Caki2 (cell line): Measurements from ENCODE around the gene RNF123. TPM values are rescaled to one million over a fixed set of nuclear protein-coding genes. Genes with fewer than 3 reads are reported as not detected.
"Not testable (repeated sequence)": the region's sequence is repeated elsewhere in the genome, so short reads cannot be mapped to it uniquely, and the experiment has no call there.

Source experiments
- DNase-seq: peaks from one replicate; pipeline ENCODE4 v3.0.0-alpha.2; 2015; ENCODE audit warnings: low read depth
- in situ Hi-C: cut with HindIII; loops from 2 replicates; pipeline ENCODE4 v1.10.0; 2016; ENCODE audit warnings: low sequenced_read_pairs, low pct_unique_long_range_greater_than_20kb, mixed read lengths
- total RNA-seq: library from RNA; depleted of rRNA; stranded (reverse); fragments of >200 nt; shearing (Covaris generic); gene quantifications from 2 replicates; pipeline ENCODE4 v1.2.3, GENCODE V29; 2014; ENCODE audit warnings: low replicate concordance

RNF123 gene
- total RNA-seq, 1 experiment from 2014 or later, result 14.6 TPM

DNA sequence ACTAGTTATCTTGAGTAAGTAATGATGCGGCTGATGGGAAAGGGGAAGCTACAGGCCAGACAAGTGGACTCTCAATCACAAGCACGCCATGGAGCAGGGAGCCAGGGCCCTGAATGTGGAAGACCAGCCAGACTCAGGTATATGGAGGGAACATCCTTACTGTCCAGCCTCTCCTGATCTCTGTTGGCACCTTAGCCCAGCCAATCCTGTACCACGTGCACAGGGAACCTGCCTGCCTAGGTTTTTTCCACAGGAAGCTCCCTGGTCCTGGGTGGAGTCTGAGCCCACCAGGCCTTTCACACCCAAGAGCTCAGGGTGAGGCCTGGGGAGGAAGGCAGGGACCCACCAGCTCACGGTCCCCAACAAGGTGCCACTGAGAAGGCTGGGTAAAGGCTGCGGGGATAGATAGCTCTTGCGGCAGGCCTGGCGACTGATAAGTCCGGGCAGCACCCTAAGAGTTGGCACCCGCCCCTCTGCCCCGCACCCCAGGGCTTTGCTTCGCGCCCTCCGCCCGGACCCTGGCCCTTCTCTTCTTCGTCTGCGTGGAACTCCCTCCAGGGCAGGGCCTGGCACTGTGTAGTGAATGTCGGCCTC, 16.1 kb upstream of the RNF123 start:
- in situ Hi-C loops, result no loop called here
- peak; percentile 54 for DNase-seq

DNA sequence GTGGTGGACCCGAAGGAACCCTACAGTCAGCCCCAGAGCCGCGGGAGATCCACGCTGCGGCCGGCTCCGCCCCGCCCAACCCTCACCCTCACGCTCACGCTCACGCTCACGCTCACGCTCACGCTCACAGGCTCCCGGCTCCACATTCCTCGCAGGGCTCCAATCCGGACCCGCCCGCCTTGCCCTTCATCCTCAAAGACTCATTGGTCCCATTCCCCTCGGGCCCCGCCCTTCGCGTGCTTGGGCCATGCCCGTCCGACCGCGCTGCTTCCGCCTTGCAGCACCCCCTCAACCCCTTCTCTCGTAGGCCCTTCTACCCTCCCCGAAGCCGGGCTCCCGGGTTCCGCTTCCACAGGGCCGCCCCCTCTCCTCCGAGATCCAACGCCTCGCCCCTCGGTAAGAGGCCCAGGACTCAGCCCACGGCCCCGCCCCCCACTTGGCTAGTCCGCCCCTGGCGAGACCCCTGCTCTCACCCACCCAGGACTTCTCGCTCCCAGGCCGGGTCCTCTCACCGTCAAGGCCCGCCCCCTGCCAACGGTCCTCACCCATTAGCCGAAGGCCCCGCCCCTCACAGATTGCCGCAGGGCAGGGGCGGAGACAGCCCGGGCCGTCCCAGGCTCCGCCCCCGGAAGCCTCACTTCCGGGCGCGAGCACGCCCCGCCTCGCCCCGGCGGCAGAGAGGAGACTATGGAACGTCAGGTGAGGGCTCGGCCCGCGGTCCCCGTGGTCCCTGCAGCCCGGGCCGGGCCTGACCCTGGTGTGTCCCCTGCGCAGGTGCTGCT, 15.5 kb upstream of the RNF123 start, which contains the start of gene APEH:
Gene APEH, plus strand, starts transcription at position 637 of the 782 bp plus-strand sequence. Its CDS starts 51 bp downstream, at position 688.
- in situ Hi-C loops, result no loop called here
- peak; percentile 93 for DNase-seq

DNA sequence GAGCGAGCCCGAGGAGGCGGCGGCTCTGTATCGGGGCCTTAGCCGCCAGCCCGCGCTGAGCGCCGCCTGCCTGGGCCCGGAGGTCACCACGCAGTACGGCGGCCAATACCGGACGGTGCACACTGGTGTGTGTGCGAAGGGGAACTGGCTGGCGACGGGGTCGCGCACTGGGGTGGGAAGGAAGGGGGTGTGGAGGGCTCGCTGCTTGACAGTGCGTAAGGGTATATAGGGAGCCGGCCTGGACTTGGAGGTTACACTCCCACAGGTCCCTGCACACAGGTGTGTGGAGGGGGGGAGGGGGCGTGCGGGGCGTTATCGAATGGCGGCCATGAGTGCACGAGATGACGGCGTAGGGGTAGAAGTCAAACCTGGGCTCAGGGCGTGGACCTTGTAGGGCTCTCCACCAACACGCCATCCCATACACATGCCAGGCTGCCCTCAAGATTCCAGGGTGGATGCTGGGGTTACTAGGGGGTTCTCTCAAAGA, 14.8 kb upstream of the RNF123 start:
- in situ Hi-C loops, result no loop called here

DNA sequence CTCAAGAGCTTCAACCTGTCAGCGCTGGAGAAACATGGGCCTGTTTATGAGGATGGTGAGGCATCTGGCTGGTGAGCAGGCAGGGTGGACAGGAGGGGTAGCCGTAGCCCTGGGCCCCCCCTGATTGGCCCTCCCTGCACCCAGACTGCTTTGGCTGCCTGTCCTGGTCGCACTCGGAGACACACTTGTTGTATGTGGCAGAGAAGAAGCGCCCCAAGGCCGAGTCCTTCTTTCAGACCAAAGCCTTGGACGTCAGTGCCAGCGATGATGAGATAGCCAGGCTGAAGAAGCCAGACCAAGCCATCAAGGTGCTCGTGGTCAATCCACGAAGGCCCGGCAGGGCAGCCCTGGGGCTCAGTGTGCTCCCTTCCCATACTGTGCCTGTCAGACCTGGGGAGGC, 13.4 kb upstream of the RNF123 start:
- in situ Hi-C loops, result no loop called here
- DNase-seq, result no peak

More for the DNA sequence above, 14.8 kb upstream of the RNF123 start:
- no peak for DNase-seq

DNA sequence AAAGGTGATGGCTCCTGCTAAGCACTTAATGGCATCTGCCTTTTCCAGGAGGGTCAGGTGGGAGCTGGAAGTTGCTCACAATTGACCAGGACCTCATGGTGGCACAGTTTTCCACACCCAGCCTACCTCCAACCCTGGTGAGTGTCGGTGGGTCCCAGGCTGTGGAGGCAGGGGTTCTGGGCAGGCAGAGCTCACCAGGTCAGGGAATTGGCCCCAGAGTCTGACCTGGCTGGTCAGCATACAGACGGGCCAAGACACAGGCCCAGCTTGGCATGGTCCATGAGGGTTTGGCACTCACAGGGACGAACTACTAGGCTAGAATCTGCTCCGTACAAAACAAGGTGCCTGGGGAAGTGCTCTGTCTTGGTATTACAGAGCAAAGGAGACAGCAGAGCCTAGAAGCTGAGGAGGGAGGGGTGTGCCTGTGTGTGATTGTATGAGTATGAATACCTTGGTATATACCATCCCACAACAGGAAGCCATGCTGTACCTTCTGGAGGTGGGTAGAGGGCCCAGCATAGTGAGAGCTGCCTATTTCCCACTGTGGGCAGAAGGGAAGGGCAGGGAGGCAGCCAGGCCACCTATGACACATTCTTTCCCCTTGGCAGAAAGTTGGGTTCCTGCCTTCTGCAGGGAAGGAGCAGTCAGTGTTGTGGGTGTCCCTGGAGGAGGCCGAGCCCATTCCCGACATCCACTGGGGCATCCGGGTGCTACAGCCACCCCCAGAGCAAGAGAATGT, 8.7 kb upstream of the RNF123 start:
- in situ Hi-C loops, result no loop called here

DNA sequence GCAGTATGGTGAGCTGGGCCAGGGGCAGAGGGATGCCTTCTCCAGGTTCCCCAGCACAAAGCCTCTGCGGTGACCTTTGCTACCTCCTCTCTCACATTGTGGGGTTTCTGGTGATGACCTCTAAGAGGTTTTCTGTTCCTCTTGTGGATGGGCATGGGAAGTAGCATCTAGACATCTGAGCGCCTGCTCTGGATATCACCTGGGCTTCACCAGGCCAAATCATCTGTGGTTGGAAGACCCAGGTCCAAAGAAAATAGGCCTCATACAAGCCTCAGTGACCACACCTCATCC, 8.2 kb upstream of the RNF123 start:
- no peak for DNase-seq
- in situ Hi-C loops, result no loop called here

More for the DNA sequence above, 8.7 kb upstream of the RNF123 start:
- no peak for DNase-seq

DNA sequence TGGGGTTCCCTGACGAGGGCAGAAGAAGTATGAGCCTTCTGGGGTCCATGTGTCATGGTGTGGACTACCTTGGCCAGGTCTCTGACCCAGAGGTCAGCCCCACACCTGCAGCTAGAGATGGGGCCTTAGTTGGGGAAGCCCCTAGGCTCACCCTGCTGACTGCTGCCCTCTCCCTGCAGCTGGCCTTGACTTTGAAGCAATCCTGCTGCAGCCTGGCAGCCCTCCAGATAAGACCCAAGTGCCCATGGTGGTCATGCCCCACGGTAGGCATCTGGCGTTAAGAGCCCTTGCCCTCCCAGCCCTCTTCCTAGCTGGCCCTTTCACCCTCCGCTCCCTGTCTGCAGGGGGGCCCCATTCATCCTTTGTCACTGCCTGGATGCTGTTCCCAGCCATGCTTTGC, 7.8 kb upstream of the RNF123 start:
- DNase-seq, result no peak
- in situ Hi-C loops, result no loop called here

DNA sequence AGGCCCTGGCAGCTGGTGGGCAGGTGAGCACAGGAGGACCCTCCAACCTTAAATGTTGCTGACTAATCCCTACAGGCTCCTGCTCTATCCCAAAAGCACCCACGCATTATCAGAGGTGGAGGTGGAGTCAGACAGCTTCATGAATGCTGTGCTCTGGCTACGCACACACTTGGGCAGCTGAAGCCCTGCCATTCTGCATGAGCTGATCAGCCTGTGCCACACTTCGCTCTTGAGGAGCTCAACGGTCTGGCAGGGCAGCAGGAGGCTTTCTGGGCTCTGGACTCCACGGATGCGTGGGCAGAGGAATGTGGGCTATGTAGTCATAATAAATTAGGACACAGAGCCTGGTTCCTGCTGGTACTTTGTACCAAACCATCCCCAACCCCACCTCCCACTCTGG, 6.2 kb upstream of the RNF123 start:
- DNase-seq, result no peak
- in situ Hi-C loops, result no loop called here

DNA sequence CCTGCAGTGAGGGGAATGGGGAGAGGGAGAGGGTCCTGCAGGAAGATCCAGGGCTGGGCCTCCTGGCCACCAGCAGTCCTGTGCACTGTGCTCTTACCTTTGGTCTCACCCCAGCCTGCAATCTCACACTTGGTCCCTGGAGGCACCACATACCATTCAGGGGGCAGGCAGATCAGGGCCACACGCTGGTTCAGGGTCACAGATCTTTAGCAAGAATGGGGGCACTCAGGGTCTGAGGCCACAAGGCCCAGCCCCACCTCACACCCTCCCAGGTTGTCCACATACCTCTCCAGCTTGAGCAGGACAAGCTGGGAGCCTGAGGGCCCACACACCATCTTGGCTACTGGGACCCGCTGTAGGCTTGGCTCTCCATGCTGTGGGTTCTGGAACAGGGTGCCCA, 4.9 kb upstream of the RNF123 start:
- in situ Hi-C loops, DNase-seq: not testable (repeated sequence)

DNA sequence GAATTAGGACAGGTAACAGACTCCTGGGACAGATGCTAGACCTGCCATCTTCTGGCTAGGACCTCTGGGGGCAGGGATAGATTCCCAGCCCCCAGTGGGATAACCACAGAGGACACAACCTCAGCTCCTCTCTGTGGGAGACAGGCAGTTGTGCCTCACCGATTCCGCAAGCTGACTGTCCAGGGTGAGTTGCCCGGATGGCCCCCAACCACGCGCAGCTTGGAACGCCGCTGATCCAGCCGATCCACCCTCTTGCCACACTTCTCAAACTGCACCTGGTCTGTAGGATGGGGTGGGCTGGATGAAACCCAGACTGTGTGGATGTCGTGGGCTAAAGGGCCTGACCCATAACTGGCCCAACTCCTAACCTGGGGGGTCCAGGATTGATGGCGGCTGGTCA, 4.3 kb upstream of the RNF123 start:
- in situ Hi-C loops, DNase-seq: not testable (repeated sequence)

DNA sequence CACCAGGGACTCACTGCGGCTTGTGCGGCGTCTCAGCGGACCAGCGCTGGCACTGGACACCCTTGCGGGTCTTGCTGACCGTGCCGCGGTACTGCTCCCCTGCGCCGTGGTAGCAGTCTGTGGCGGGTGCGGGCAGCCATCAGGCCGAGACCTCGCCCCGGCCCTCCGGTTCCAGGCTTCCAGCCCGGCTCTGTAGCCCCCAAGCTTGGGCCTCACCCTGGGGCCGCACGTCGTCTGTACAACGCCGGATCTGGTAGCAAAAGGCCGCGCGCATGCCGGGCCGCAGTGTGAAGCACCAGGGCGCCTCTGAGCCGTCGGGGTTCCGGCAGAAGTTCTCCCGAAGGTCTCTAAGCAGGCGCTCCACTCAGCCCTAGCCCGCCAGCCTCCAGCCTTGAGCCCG, 3.5 kb upstream of the RNF123 start:
- in situ Hi-C loops, DNase-seq: not testable (repeated sequence)

DNA sequence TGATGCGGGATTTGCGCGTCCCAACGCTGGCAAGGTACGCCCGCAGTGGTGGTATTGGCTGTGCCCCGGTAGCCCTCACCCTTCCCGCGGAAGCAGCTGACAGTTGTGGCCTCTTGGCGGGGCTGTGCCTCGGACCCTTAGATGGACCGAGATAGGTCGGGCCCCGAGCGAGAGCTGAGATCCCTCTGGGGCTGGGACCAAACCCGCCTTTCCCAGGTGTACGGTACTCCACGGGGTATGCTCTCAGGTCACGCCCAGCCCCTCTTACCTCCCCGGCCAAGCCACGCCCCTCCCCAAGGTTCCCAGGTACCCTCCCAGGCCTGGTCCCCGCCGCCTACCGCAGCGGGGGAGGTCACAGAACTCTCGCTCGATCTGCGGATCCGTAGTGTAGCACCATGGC, 3.0 kb upstream of the RNF123 start:
- DNase-seq, in situ Hi-C loops: not testable (repeated sequence)

DNA sequence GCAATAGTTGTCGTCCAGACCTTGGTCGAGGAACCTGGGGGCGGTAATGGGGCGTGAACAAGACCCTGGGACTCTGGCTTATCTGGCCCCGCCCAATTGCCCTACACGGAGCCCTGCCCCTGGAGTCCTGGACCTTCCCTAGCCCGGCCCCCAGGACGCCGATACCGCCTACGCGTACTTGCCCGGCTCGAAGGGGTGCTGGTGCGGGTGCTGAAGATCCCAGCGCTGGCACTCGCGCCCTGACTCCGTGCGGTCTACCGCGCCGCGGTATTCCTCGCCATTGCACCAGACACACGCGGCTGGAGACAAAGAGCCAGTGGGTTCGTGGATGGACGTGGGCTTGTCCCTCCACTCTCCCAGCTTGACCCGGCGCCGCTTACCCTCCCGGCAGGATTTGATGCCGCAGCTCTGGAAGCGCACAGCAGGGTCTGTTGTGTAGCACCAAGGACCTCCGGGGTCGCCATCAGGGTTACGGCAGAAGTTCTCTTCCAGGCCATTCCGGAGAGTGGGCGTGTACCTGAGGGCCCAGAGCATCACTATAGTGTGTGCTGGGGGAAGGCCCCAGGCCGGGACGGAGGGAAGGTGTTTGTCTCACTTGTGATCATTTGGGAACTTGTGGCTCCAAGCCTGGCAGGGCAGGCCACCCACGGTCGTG, 2.5 kb upstream of the RNF123 start:
- DNase-seq, in situ Hi-C loops: not testable (repeated sequence)

DNA sequence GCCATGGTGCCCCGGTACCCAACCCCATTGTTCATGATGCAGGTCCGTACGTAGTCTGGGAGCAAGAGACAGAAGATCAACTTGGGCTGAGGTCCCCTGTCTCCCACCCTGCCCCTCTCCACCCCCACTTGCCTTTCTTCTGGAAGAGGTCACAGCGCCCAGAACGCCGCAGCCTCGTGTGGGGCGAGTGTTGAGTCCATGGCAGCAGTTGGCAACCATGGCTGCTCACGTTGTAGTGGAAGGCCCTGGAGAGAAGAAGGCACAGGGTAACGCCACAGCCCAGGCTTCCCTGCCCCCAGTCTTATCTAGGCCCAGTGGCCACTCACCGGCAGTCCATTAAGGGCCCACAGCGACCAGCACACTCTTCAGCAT, 1.9 kb upstream of the RNF123 start:
- DNase-seq, in situ Hi-C loops: not testable (repeated sequence)

DNA sequence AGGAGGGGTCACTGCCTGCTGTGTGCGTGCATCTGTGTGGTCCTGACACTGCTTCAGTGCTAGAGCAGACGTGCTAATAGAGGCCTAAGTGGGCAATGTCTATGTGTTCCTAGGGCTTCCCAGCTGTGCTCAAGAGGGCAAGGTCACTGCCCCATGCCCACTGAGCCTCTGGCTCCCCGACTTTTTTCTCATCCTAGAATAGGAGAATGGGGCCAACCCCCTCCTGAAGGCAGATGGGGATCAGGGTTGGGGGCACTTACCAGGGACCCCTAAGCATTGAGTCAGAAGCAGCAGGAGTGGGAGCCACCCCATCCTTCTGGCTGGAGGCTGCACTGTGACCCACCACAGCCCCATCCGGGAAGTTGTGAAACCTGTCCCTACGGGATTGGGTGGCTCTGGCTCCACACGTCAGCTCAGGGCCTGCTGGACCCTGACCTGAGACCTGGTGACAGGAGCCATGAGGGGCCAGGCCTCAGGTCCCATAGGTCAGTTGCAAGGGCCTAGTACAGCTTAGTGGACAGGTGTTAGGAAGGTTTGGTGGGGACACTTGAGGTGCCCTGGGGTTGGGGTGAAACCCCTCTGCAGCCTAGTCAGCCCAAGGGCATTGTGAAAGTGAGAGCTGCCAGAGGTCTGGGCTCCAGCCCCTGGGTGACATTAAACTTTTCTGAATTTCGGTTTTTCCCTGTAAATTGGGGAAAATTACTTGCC, 865 bp upstream of the RNF123 start:
- DNase-seq, in situ Hi-C loops: not testable (repeated sequence)

DNA sequence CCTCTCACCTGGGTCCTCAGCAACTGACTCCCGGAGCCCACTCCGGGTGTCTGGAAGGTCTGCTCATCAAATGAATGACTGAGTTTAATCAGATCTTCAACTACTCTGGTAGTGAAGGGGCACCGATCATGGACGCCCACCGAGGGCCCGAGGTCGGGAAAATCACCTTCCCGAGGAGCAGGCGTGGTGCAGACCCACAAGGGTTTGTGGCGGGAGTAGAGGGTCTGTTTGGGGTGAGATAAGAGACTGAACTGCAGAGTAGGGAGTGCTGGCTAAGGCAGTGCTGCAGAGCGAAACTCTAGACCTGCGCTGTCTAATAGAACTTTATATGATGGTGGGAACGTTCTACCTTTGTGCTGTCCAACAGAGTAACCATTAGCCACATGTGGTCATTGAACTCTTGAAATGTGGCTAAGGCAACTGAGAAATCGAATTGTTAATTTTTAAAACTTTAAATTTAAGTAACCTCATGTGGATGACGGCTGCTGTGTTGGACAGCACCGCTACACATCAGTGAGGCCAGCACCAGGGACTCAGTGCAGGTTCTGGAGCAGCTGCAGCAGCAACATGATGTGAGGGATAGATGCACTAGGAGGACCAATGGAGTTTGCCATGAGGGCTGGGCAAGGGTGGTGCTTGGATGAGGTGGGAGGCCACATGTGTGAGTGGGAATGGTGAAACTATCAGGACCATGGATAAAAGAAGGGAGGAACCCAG, 709 bp downstream of the RNF123 start:
- in situ Hi-C loops, DNase-seq: not testable (repeated sequence)

DNA sequence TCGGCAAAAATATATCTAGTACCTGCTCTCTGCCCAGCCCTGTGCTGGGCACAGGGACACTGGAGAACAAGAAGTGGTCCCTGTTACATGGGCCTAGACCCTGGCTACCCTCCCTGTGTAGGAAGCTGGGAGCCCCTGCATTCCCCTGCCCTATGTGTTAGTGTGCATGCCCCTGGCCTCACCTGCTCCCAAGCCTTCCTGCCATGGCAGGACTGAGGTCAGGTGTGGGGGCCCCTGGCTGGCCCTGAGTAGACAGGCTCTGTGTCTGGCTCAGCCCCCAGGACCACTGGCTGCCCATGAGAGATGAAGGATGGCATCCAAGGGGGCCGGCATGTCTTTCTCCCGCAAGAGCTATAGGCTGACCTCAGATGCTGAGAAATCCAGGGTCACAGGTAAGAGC, 1.5 kb downstream of the RNF123 start:
- DNase-seq, in situ Hi-C loops: not testable (repeated sequence)
